Activated T-cell treated with anti-CD3 and anti-CD28 coated beads, Interleukin-2, amount 50 U/mL, for 48 hours (primary cell): ENCODE measurements around the gene CRTC3.
A peak's percentile ranks its signal among the peaks of the same experiment; 100 is the strongest.

Experiments
- DNase-seq, 2 experiments: peaks; one replicate each; pipeline ENCODE4 v3.0.0-alpha.2; 2020

The CRTC3 gene

GRCh38 chr15:90597577-90597976, 67.9 kb downstream of the CRTC3 start:
- DNase-seq, result no peak

- DNase-seq, result peak in 1 of 2 experiments; percentile 45
Measured at GRCh38 chr15:90598031-90598577, 68.4 kb downstream of the CRTC3 start.

DNA sequence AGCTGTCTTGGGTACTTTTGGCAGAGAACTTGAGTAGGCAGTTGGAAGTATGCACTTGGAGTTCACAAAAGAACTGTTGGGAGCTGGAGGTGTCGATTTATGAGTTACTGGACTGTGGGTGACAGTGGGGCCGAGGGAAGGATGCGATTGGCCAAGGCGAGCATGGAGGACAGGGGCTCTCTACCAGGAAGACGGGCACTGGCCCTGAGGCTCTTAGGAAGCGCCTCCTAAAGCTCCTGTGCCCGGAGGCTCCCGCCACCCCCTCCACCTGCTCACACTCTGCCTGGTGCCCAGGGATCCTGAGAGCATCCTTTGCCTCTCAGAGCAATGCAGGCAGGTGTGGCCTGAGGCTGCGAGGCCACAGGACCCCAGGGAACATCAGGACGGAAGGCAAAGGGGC, 69.0 kb downstream of the CRTC3 start:
- no peak for DNase-seq

- no peak for DNase-seq
Measured at GRCh38 chr15:90599116-90599515, 69.4 kb downstream of the CRTC3 start.

GRCh38 chr15:90599644-90600043, 69.9 kb downstream of the CRTC3 start:
- DNase-seq, result no peak

- DNase-seq, result no peak
Measured at GRCh38 chr15:90600954-90601353, 71.2 kb downstream of the CRTC3 start.

- DNase-seq, result peak; percentile 57 to 65
Measured at GRCh38 chr15:90603893-90604292, 74.2 kb downstream of the CRTC3 start.

DNA sequence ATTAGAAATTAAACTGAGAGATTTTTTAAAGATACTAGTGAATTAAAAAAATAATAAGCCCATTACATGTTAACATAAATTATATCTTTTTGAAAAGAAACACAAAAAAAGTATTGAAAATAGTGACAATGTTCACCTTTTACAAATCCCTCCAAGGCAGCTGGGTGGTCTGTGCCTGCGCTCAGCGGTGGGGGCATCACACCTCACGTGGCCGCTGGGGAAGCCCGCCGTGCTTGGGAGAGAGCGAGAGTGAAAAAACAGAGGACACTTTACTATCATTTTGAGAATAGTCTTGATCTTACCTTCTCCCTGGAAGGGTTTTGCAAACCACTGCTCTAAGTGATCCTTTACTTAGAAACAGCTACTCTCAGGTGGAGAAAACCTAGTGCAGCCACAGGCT, 76.9 kb downstream of the CRTC3 start:
- DNase-seq, result no peak

GRCh38 chr15:90607361-90607760, 77.6 kb downstream of the CRTC3 start:
- DNase-seq, result no peak

DNA sequence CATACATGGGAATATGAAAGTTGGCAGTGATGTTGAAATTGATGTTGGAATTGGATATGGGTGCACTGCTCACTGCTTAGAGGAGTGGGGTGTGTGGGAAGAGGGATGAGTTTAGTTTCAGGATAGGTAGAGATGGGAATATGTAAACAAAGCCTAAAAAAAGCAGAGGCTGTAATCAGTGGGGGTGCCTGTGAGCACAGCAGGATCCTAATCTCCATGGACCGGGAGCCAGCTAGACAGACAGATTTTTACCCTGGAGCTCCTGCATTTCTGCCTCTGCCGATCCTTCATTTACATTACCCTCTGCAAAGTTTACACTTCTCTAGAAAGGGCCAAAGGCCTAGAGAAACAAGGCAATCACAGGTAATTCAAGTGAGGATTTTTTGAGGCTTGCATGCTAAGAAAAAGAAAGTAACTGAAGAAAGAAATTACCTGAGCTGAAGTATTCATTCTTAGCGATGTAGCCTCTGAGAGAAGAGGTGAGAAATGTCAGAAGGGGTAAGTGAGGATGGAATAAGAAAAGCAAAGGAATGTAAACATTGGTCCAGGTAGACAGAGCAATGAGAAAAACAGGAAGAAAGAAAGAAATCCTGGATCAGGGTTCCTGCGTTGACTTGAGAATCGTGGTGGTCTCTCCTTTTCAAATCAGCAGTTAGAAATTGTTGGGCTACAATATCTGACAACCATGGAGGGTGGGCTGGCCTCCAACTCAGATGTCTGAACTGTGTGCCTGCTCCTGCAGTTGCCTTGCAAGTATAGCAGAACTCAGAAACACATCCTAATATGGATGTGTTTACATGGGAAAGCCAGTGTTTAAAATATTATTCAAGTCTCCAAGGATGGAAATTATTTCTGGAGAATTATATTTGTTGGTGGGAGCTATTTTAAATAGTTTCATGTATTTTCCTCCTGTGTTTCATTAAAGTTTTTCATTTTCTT, 79.8 kb downstream of the CRTC3 start:
- no peak for DNase-seq

GRCh38 chr15:90610190-90610589, 80.5 kb downstream of the CRTC3 start:
- no peak for DNase-seq

DNA sequence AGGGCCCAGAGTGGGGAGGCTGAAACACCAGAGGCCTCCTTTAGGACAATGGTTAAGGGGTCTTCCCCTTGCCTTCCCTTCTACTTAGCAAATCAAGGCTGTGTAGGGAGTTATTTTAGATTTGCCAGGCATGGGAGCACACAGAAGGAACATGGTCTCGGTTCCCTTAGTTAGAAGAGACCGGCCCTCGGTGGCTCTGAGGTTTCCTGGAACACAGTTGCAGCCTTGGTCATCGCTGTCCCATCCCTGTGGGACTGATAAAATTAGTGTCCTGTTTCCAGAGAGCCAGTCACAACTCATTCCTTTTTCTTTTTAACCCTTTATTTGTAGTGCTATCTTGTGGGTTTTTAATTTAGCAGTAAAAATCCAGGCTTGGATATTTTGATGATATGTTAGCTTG, 81.4 kb downstream of the CRTC3 start:
- no peak for DNase-seq

DNA sequence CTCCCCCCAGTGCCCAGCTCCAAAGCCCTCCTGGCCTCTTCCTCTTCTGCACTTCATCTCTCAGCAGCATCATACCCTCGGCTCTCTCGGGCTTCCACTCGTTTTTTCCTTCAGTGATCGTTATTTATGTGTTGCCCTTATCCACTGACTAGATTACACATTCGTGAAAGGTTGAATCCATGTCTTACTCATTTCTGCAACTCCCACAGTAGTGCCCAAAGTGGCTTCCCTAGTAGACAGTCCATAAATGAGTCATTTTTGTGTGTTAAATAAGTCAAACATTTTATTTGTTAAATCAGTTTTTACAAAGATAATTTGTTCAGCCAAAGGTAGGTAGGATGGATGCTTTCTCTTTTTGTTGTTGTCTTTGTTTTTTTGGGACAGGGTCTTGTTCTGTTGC, 87.4 kb downstream of the CRTC3 start:
- no peak for DNase-seq

GRCh38 chr15:90617668-90618097, 88.0 kb downstream of the CRTC3 start:
- no peak for DNase-seq

- DNase-seq, result no peak
Measured at GRCh38 chr15:90618330-90619125, 88.8 kb downstream of the CRTC3 start.

DNA sequence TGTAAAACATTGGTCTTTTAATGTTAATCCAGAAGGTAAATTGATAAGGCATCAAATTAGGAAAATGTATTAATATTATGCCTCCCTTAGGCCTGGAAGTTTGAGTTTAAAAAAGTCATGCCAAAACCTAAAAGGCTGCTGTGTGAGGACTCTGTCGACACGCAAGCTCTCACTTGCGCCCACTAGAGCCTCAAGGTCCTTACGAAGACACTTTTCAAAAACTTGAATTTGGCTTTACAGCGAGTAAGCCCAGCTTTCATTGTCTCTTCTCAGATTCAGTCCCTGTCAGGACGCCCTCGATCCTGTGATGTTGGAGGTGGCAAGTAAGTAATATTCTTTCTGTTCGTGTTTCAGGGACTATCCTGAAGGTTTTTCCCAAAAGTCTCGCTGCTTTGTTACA, 89.7 kb downstream of the CRTC3 start:
- no peak for DNase-seq

- no peak for DNase-seq
Measured at GRCh38 chr15:90619939-90620338, 90.2 kb downstream of the CRTC3 start.

DNA sequence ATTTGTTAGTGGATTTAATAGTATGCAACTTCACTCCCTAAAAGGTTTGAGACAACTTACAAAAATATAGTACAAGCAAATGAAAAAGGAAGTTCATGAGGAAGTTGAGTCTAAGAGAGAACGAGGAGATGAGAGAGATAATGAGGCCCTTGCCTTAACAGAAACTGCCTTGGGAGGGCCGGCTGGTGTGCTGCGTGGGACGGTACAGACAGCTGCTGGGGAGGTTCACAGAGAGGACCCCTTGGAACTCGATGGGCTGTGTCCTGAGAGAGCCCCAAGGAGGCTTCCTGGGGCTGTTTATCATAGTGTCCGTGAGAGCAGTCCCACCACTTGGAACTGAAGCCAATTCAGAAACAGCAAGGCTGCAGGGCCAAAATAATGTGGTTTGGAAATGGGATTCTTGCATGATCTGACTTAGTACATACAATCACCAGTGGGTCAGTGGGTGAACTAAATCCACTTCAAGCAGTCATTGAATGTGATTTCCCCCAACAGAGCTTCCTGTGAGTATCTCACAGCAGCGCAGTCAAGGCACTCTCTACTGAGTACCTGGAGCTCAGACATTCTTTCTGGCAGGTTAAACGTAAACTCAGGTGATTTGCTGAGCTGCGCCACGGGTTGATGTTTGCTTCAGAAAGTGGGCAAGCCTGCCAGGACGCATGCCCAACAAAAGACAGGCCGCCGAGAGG, 90.8 kb downstream of the CRTC3 start:
- peak; percentile 34 to 43 for DNase-seq

- DNase-seq, result no peak
Measured at GRCh38 chr15:90623854-90624253, 94.1 kb downstream of the CRTC3 start.

GRCh38 chr15:90624278-90624981, 94.7 kb downstream of the CRTC3 start:
- DNase-seq, result no peak

GRCh38 chr15:90625037-90625436, 95.3 kb downstream of the CRTC3 start:
- no peak for DNase-seq

DNA sequence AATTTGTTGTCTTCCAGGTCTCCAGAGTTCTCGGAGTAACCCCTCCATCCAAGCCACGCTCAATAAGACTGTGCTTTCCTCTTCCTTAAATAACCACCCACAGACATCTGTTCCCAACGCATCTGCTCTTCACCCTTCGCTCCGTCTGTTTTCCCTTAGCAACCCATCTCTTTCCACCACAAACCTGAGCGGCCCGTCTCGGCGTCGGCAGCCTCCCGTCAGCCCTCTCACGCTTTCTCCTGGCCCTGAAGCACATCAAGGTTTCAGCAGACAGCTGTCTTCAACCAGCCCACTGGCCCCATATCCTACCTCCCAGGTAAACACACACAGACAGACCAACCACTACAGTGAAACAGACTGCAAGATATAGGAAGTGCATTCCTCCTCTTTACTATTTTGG, 99.5 kb downstream of the CRTC3 start:
- no peak for DNase-seq
